GM21447 (cell line): Measurements from ENCODE around the gene NDUFAF3.

ENCODE experiments used
- ATAC-seq: cut with Tn5 transposase; IDR thresholded peaks from one replicate; pipeline ENCODE4 v1.9.1; 2021; ENCODE audit not compliant: unreplicated experiment

The NDUFAF3 gene, protein sequence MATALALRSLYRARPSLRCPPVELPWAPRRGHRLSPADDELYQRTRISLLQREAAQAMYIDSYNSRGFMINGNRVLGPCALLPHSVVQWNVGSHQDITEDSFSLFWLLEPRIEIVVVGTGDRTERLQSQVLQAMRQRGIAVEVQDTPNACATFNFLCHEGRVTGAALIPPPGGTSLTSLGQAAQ

GRCh38 chr3:49021813-49022687 is at the start of gene NDUFAF3:
TSS of gene NDUFAF3 (plus strand) at chr3:49022121. CDS start at chr3:49022145, 24 bp downstream.
- peak; percentile 53 for ATAC-seq

DNA sequence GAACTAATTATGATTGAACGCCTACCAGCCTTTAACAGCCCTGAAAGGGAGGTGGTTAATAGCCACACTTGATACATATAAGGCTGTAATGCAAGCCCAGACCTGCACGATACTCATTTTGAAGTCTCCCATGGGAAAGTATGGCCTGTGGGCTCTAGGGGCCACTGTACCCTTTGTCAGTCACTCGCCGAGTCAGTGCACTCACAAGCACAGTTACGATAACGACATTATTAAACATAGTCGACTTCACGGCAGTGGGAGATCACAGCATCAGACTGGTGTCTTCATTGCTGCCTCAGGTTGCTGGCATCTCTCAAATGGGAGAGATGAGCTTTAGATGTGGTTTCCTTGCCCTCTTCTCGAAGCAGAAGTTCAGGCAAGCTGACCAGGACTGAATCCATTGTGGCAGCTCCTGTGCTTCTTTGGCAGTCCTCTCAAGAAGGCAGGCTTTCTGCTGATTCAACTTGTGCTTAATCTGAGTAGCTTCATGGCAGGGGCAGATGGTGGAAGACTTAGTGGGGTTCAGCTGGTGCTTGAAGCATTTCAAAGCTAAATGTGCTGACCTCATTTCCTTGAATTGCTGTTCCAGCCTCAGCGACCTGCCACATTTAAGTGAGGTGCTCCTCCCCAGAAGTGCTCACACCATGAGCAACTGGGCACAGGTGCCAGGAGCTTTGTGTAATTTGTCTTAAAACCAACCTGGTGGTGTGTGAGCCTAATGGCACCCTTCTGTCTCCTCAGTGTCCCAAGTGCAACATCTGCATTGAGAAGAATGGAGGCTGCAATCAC is 47.7 kb upstream of the NDUFAF3 start:
- no peak for ATAC-seq

GRCh38 chr3:48979451-48979850 is 42.5 kb upstream of the NDUFAF3 start:
- ATAC-seq: no peak

DNA sequence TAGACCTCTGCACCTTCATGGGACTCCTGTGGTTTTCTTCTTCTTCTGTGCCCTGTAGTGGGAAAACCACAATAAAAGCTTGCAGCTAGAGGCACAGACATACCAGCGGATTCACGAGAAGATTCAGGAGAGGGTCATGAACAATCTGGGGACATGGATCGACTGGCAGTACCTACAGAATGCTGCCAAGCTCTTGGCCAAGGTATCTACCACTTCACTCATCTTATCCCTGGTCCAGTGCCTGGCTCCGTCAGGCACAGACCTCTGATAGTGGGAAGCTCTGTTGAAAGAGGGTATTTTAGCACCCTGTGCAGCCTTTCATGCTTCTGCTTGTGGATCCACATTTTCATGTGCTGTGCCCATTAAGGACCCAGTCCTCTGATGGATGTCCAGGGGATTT is 41.6 kb upstream of the NDUFAF3 start:
- no peak for ATAC-seq

DNA sequence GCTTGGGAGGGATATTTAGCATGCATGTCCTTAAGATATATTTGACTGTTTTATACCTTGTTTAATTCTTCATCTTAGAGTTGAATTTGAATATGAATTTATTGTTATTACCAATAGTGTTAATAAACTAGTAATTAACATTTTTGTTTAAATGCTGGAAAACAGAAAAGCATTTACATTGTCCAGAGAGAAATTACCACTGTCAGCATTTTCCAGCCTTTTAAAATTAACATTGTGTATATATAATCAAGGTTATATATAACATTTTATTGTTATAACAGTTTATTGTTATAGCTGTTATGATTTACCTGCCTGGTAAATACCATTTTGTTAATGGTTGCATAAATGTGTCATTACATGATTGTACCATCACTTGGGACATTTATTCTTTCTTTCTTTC is 39.9 kb upstream of the NDUFAF3 start:
- no peak for ATAC-seq

GRCh38 chr3:48982686-48983085 is 39.2 kb upstream of the NDUFAF3 start:
- no peak for ATAC-seq

GRCh38 chr3:48983096-48983495 is 38.8 kb upstream of the NDUFAF3 start:
- no peak for ATAC-seq

- ATAC-seq: no peak
These were observed 37.3 kb upstream of the NDUFAF3 start for GRCh38 chr3:48984663-48985062.

GRCh38 chr3:48985831-48986376 is 36.0 kb upstream of the NDUFAF3 start:
- no peak for ATAC-seq

DNA sequence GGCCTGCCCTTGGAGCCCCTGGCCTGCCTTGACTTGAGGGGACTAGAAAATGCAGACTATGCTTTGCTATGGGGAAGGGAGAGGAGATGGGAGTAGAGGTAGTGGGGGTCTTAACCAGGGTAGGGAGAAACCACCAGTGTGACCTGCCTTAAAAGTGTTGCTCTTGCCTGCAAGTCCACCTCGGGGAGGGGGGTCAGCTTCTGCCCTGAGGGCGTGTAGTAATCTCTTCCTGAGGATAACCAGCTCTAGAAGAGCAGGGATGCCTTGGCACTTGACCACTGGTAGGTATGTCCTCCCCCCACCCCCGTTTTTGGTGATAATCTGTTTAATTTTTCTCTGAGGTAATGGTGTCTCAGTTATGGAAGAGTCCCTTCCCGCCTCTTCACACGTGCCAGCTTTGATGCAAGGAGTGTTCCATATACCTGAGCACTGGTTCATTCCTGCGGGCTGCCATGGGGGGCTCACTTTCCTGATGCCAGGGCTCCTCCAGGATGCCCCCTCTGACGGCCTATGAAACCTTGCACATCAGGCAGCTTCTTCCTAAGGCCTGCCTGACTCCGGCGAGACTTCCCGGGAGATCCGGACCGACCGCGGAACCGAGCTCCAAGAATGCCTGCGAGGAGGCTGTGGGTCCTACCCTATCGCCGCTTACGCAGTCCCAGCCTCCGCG is 32.7 kb upstream of the NDUFAF3 start:
- peak; percentile 6 for ATAC-seq

- ATAC-seq: peak; percentile 47
These were observed 31.9 kb upstream of the NDUFAF3 start, which contains the start of gene P4HTM for GRCh38 chr3:48989796-48990635. TSS of gene P4HTM (plus strand) at chr3:48990241. CDS start at chr3:48990257, 16 bp downstream.

GRCh38 chr3:48990636-48991469 is 31.1 kb upstream of the NDUFAF3 start:
- peak; percentile 15 for ATAC-seq

- ATAC-seq: no peak
These were observed 29.9 kb upstream of the NDUFAF3 start for GRCh38 chr3:48991851-48992545.

- ATAC-seq: no peak
These were observed 28.1 kb upstream of the NDUFAF3 start for GRCh38 chr3:48993834-48994233.

DNA sequence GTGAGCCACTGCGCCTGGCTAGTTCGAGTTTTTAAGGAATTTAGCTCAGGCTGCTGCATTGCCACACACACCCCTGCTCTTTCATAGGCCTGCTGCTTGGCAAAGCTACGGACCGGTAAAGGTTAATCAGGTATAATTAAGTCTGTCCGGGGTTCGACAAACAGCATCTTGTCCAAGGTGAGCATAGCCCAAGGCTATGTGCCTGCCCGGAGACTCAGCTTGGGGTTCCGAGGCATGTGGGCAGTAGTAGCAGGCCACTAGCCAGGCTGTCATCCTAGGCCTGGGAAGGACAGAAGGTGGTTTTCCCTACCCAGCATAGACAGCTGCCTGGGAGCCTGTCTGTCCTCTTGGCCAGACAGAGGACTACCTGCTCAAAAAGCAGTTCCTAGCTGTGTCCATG is 25.3 kb upstream of the NDUFAF3 start:
- no peak for ATAC-seq

GRCh38 chr3:48997102-48997635 is 24.8 kb upstream of the NDUFAF3 start:
- no peak for ATAC-seq

DNA sequence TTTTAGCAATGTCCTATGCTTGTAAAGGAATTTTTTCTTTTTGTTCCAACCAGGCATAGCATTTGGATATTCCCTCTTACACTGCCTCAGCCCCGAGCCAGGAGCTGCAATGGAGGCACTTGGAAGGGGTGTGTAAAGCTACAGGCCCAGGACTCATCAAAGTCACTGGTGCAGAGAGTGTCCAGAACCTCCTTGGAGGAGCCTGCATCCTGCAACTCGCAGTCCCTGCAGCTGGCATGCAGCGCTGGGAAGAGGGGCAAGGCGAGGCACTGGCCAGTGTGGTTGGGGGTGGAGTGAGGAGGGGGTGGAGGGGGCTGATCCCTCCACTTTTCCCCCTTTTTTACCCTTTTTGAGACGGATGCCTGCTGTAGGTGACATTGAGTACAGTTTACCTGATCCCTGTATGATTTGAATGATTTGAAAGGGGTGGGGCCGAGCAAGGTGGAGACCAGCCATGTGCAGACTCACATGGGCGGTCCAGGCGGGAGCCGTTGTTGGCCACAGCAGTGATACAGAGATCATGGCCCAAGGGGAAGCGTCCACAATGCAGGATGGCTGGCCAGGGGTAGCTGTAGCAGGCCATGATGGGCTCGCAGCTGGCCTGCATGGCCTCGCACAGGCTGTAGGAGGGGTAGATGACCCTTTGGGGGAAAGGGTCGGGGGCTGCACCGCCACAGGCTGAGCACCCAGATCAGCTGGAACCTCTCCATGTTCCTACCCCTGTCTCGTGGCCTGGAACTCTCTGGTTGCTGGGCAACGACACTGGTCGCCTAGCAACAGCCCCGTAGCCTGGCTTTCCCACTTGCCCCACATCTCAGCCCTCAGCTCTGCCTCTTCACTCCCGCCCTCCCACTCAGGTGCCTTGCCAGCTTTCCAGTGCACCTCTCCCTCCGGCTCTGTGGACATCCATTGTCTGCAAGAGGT is 23.9 kb upstream of the NDUFAF3 start:
- ATAC-seq: no peak
